Non-pigmented ciliary epithelial cell (primary cell): Measurements from ENCODE around the gene PDHA1.

Source experiments
- DNase-seq: peaks from one replicate; pipeline ENCODE4 v3.0.0-alpha.2; 2010; ENCODE audit warnings: low read depth

PDHA1 gene

GRCh38 chrX:19377799-19378198 lies 34.1 kb downstream of the PDHA1 start:
- no peak for DNase-seq

GRCh38 chrX:19381326-19381725 lies 37.6 kb downstream of the PDHA1 start:
- no peak for DNase-seq

GRCh38 chrX:19382555-19383145 lies 38.9 kb downstream of the PDHA1 start:
- no peak for DNase-seq

GRCh38 chrX:19386679-19387078 lies 43.0 kb downstream of the PDHA1 start:
- DNase-seq, result no peak

GRCh38 chrX:19388064-19388679 lies 44.4 kb downstream of the PDHA1 start:
- no peak for DNase-seq

GRCh38 chrX:19388741-19389140 lies 45.0 kb downstream of the PDHA1 start:
- no peak for DNase-seq

GRCh38 chrX:19389227-19389845 lies 45.6 kb downstream of the PDHA1 start:
- DNase-seq, result no peak

GRCh38 chrX:19392078-19392477 lies 48.4 kb downstream of the PDHA1 start:
- no peak for DNase-seq

- no peak for DNase-seq
Measured at GRCh38 chrX:19392703-19393102, 49.0 kb downstream of the PDHA1 start.

- DNase-seq, result no peak
Measured at GRCh38 chrX:19403696-19404095, 60.0 kb downstream of the PDHA1 start.

GRCh38 chrX:19410259-19410658 lies 66.5 kb downstream of the PDHA1 start:
- no peak for DNase-seq
